ENCODE results near the gene KRTAP19-2.

DNA sequence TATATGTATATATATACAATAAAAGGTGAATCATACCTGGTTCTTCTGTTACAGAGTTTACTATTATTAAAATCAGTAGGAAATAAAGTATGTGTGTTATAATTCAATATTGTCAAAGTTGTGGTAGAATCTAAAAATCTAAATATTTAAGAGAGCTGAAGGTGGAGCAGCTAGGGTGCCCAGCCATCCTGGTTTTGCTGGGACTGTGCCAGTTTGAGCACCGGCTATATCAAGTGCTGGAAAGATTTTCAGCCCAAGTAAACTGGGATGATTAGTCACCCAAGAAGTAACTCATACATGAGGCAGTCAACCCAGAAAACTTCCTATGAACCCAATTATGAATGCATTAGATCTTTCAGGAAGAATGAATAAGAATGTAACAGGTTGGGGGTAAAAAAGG, 31.6 kb upstream of the KRTAP19-2 start:
- TF ChIP-seq POLR2AphosphoS5 (IDR thresholded peaks at IDR 0.05; ENCODE audit: low read depth, low read length) (no peak), CTCF (IDR thresholded peaks at IDR 0.05) (no peak), TCF7L2 (IDR thresholded peaks at IDR 0.05; ENCODE audit: low read depth, low read length) (no peak), REST (IDR thresholded peaks at IDR 0.05; ENCODE audit: insufficient read depth in 1 of 2, low read depth in 2 of 2, low read length in 1 of 2) (no peak), SIN3A (IDR thresholded peaks at IDR 0.05; ENCODE audit: borderline replicate concordance, insufficient read depth, low read depth, low read length) (no peak)
